Astrocyte of the spinal cord (primary cell): ENCODE results near the gene CTAG1A.
A peak's percentile ranks its signal among the peaks of the same experiment; 100 is the strongest.
"Not testable (repeated sequence)": the region's sequence is repeated elsewhere in the genome, so short reads cannot be mapped to it uniquely, and the experiment has no call there.

Experiments
- DNase-seq: peaks from one replicate; pipeline ENCODE4 v3.0.0; 2011; ENCODE audit warnings: low read depth, low spot score
- H3K4me3 ChIP-seq: 2 replicates; pipeline ENCODE4 v1.5.1; 2011; ENCODE audit warnings: low read depth, mild to moderate bottlenecking, low read length, moderate library complexity
- CTCF ChIP-seq: IDR thresholded peaks from 2 replicates; pipeline ENCODE4 v1.5.1; 2012; ENCODE audit warnings: low read depth, mild to moderate bottlenecking, low read length, inconsistent platforms
- in situ Hi-C: cut with HindIII; loops from 2 replicates; pipeline ENCODE4 v1.10.0; 2017; ENCODE audit warnings: low sequenced_read_pairs

CTAG1A gene

DNA sequence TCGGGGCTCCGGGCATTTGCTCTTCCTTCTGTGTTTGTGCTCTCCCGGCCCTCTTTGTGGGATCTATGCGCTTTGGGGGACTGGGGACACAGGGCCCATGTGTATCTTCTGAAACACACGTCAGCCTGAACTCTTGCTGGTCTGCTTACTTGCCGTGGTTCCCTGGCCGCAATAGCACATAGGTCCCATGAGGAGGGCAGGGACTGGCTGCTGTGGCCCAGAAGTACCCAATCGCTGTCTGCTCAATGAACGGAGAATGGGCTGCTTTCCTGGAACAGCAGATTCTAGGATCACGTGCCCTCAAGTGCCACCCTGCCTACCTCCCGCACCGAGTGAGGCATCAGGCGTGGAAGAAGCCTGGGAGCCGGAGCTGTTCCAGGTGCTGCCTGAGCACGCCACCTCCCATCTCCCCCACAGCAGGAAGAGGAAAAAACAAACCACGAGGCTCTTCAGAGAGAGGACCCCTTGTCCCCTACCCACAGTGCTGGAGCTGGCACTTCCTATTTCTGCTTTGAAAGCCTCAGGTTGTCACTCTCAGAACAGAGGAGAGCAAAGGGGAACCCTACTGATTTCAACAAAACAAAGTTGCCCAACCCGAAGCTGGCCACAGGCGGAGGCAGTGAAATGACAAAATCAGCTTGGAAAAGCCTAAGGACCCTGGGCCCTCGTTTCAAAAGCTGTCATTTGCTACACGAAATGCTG is 42.1 kb upstream of the CTAG1A start:
- no peak overlapping the region for H3K4me3 ChIP-seq
- in situ Hi-C loops: no loop called here
- TF ChIP-seq CTCF: no peak
- DNase-seq: no peak

- DNase-seq: no peak
- in situ Hi-C loops: no loop called here
- TF ChIP-seq CTCF: no peak
- H3K4me3 ChIP-seq: peak overlapping the region; percentile 56
Measured at GRCh38 chrX:154545673-154546274, 39.2 kb upstream of the CTAG1A start.

- TF ChIP-seq CTCF: no peak
- peak within 1 kb of the TSS; percentile 74 for H3K4me3 ChIP-seq
- in situ Hi-C loops: no loop called here
- DNase-seq: peak; percentile 66
Measured at GRCh38 chrX:154546354-154547244, 38.3 kb upstream of the CTAG1A start, which contains the start of gene G6PD. TSS of gene G6PD (minus strand) at chrX:154546846. CDS start at chrX:154546155, 691 bp downstream.

DNA sequence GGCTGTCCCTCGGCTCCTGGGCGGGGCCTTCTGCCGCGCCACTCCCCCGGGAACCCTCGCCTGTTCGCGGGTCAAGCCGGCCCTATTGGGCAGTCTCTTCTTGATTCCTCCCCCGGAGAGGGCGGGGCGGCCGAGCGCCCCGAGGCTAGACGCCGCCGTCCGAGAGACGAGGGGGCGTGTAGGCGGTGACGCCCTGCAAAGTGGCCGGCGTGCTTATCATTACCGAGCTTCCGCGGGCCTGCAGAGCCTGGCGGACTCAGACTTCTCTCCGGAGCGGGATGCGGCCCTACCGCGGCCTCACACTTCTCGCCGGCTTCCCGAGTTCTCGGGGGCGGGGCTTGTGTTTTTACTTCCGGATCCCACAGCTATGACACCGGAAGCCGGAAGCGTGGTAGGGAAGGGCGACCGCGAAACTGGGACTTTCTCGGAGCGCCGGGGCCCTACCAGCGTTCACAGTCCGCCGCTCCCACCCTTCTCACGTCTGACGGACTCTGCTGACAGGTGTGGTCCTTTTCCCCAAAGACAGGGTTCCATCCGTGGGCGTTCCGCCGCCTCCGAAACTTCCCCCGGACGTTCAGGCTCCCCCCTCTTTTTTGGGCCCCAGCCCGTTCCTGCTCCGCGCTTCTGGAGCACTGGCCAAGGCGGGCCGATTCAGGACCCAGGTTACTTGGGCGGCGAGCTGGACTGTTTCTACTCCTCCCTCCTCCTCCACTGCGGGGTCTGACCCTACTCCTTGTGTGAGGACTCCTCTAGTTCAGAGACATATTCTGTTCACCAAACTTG is 37.5 kb upstream of the CTAG1A start, which contains the start of gene IKBKG:
Gene IKBKG (plus strand): TSS at position 376 of the 783 bp plus-strand sequence. CDS start 4,383 bp downstream, outside the sequence.
- in situ Hi-C loops: no loop called here
- DNase-seq: peak; percentile 93
- TF ChIP-seq CTCF: no peak
- H3K4me3 ChIP-seq: peak within 1 kb of the TSS; percentile 74

DNA sequence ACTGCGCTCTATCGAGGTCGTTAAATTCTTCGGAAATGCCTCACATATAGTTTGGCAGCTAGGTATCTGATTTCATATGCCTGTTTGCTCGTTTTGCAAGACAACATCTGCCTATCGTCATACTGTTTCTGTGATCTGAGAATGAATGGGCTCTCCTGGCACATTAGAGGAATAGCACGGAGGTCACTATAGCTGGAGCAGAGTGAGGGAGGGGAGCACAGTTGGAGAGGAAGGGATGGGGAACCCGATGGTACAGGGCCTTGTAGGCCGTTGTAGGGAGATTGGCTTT is 37.0 kb upstream of the CTAG1A start:
- DNase-seq: peak; percentile 18
- no peak for TF ChIP-seq CTCF
- in situ Hi-C loops: no loop called here
- peak overlapping the region; percentile 74 for H3K4me3 ChIP-seq

GRCh38 chrX:154549766-154550165 is 35.2 kb upstream of the CTAG1A start:
- in situ Hi-C loops: no loop called here
- DNase-seq: no peak
- no peak overlapping the region for H3K4me3 ChIP-seq
- TF ChIP-seq CTCF: no peak

GRCh38 chrX:154552112-154552806 is 32.7 kb upstream of the CTAG1A start:
- H3K4me3 ChIP-seq, in situ Hi-C loops, DNase-seq: not testable (repeated sequence)

DNA sequence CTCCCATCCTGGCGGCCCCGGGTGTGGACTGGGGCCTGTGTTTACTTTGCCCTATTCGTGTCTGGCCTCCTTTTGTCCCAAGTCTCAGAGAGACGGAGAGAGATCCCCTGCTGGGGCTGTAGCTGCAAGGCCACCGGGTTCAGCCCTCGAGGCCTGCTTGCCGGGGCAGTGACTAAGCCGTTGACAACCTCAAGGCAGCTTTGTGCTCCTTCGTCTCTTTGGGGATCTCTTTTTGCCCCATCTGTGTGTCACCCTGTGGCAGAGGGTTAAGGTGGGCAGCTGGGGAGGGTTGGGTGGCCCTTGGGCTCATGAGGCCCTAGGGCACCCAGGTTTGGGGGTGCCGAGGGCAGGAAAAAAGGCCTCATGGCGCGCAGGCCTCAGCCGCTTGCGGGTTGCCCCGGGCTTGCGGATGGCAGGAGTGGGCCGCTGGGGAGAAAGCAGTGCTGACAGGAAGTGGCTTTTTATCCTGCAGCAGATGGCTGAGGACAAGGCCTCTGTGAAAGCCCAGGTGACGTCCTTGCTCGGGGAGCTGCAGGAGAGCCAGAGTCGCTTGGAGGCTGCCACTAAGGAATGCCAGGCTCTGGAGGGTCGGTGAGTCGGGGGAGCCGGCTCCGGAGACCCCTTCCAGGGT is 26.8 kb upstream of the CTAG1A start:
- in situ Hi-C loops, H3K4me3 ChIP-seq, DNase-seq: not testable (repeated sequence)
